ENCODE results near the gene CTDSP1. TPM values are rescaled to one million over a fixed set of nuclear protein-coding genes. Genes with fewer than 3 reads are reported as not detected.

The CTDSP1 gene
- 10 to 100 TPM; 54.2 to 90.8 (median 71.5) TPM for total RNA-seq
- 10 to 100 TPM; 76.0 to 89.8 TPM for polyA plus RNA-seq

GRCh38 chr2:218399391-218400166 is at the start of gene CTDSP1:
CTDSP1 (plus strand) TSS chr2:218399868; CDS start chr2:218400091, 223 bp downstream.
- FAIRE-seq (no peak), ATAC-seq (peak; percentile 42 to 67 (median 58)), DNase-seq (peak; percentile 97 to 99 (median 97))
- Histone ChIP-seq H3K36me3 (peaks cover 0 to 31% (median 11%) of the 10 kb centered on the region in 3 donors), H3K27me3 (no peaks in the 10 kb centered on the region), H3K4me1 (peaks cover 15 to 18% (median 16%) of the 10 kb centered on the region in 3 donors), H3K27ac (peak within 1 kb of the TSS; percentile 95 to 100 (median 98)), H3K9me3 (no peaks in the 10 kb centered on the region), H3K4me3 (peak within 1 kb of the TSS; percentile 80 to 98 (median 90))
- no peak for TF ChIP-seq CTCF (IDR thresholded peaks at IDR 0.05)
- intact Hi-C loops (cut with DNase I): loop anchor here in 2 of 3 donors (10.0 kb wide), 2 partner anchors 125 to 255 kb away; partner anchors contain the start of genes AAMP (in 1 of the 2), BCS1L (in 1 of the 2), PNKD (in 1 of the 2) and ZNF142 (in 1 of the 2)
- WGBS, 2 donors: 0% methylated on average over 49 to 75 of the region's 78 CpGs

GRCh38 chr2:218354045-218354444 is 45.6 kb upstream of the CTDSP1 start:
- no peaks in the 10 kb centered on the region for H3K27me3 ChIP-seq
- ATAC-seq (no peak), DNase-seq (peak in 1 of 6 donors; percentile 10), FAIRE-seq (no peak)
- no peaks in the 10 kb centered on the region for H3K36me3 ChIP-seq
- TF ChIP-seq CTCF (IDR thresholded peaks at IDR 0.05): no peak
- H3K9me3 ChIP-seq: no peaks in the 10 kb centered on the region
- H3K4me1 ChIP-seq: no peaks in the 10 kb centered on the region
- no peak overlapping the region for H3K27ac ChIP-seq
- intact Hi-C loops (cut with DNase I): loop anchor here in 1 of 3 donors (5.0 kb wide), 1 partner anchor 52 kb away; no protein-coding TSS in a partner anchor
- 81 to 92% methylated on average over 14 of the region's 14 CpGs for WGBS, 2 donors
- no peak overlapping the region for H3K4me3 ChIP-seq

GRCh38 chr2:218354850-218355443 is 44.7 kb upstream of the CTDSP1 start:
- FAIRE-seq (no peak), ATAC-seq (no peak), DNase-seq (peak in 1 of 6 donors; percentile 26)
- Histone ChIP-seq H3K27me3 (no peaks in the 10 kb centered on the region), H3K27ac (no peak overlapping the region), H3K36me3 (no peaks in the 10 kb centered on the region), H3K9me3 (no peaks in the 10 kb centered on the region), H3K4me3 (no peak overlapping the region), H3K4me1 (no peaks in the 10 kb centered on the region)
- WGBS, 2 donors: 75 to 79% methylated on average over 20 of the region's 20 CpGs
- intact Hi-C loops (cut with DNase I): loop anchor here in 1 of 3 donors (5.0 kb wide), 1 partner anchor 53 kb away; no protein-coding TSS in a partner anchor
- no peak for TF ChIP-seq CTCF (IDR thresholded peaks at IDR 0.05)

- intact Hi-C loops (cut with DNase I): loop anchor here in 1 of 3 donors (2.0 kb wide), 1 partner anchor 55 kb away; no protein-coding TSS in a partner anchor
- H3K9me3 ChIP-seq: no peaks in the 10 kb centered on the region
- WGBS, 2 donors: 59 to 62% methylated on average over 17 of the region's 17 CpGs
- H3K27ac ChIP-seq: peak overlapping the region; percentile 39 to 71 (median 62)
- no peaks in the 10 kb centered on the region for H3K27me3 ChIP-seq
- H3K36me3 ChIP-seq: no peaks in the 10 kb centered on the region
- no peak for TF ChIP-seq CTCF (IDR thresholded peaks at IDR 0.05)
- H3K4me3 ChIP-seq: peak overlapping the region in 1 of 4 donors; percentile 23
- DNase-seq (peak in 2 of 6 donors; percentile 35 to 45), ATAC-seq (peak in 3 of 4 donors; percentile 4 to 13 (median 8)), FAIRE-seq (no peak)
- no peaks in the 10 kb centered on the region for H3K4me1 ChIP-seq
Observed at GRCh38 chr2:218357236-218358177, 42.2 kb upstream of the CTDSP1 start.

Data from pancreas (tissue), 10 donors.